LNCAP (cell line): ENCODE measurements around the gene LACRT.
A peak's percentile ranks its signal among the peaks of the same experiment; 100 is the strongest.

Experiments
- CTCF ChIP-seq: fragments of 450-650 bp; IDR thresholded peaks from 2 replicates; pipeline ENCODE4 v1.5.1; 2017; ENCODE audit warnings: mild to moderate bottlenecking

The LACRT gene, protein sequence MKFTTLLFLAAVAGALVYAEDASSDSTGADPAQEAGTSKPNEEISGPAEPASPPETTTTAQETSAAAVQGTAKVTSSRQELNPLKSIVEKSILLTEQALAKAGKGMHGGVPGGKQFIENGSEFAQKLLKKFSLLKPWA

DNA sequence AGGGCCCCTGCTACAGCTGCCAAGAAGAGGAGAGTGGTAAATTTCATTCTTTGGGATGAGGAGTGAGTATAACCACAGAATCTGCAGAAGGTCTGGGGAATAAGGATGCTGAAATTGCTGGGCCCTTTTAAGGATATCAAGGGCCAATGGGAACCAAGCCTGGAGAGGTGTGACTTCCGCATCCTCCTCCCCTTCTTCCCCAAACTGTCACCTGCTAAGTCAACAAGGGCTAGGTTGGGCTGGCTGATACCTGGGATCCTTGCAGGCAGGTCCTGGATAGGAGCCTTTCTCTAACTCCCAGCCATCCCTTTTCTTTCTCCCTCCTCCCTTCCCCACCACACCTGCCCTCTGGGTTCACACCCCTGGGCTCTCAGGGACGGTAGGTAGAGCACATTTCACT, at the start of gene LACRT:
LACRT (minus strand) TSS at position 101 of the 400 bp plus-strand sequence; CDS start at position 47, 54 bp downstream.
- TF ChIP-seq CTCF, result no peak

DNA sequence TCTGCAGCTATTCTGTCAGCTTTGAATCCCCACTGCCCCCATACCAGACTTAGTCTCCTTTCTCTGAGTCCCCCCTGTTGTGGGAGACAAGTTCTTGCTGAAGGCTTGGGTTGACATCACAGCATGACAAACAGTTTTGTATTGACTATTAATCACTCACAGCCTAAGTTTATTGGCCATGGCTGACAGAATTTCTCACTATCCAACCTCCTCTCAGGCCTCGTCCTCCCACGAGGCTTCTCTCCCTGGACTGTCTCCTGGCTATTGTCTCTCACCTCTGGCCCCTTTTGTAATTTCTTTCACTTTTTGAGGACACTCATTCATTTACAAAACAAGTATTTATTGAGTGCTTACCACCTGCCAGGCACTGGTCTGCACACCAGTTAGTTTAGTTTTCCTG, 48.7 kb upstream of the LACRT start:
- TF ChIP-seq CTCF, result no peak

DNA sequence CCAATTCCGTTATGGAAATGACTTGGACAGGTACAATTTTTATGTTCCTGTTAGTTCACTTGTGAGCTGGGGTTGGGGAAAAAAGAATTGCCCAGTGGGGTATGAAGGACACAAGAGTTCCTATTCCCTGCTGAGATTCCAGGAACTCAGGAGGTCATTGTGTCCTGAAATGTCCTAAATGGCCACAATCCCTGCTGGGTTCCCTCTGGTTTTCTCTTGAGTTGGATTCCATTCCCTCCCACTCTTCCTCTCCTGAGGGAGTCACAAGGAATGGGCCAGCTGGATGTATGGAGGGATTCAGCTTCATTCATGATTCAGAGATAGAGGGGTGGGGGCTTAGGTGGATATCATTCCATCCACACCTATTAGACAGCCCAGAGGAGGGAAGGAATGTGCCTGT, 48.0 kb upstream of the LACRT start:
- TF ChIP-seq CTCF, result no peak

- peak; percentile 57 for TF ChIP-seq CTCF
Observed at GRCh38 chr12:54680374-54680773, 45.7 kb upstream of the LACRT start.

DNA sequence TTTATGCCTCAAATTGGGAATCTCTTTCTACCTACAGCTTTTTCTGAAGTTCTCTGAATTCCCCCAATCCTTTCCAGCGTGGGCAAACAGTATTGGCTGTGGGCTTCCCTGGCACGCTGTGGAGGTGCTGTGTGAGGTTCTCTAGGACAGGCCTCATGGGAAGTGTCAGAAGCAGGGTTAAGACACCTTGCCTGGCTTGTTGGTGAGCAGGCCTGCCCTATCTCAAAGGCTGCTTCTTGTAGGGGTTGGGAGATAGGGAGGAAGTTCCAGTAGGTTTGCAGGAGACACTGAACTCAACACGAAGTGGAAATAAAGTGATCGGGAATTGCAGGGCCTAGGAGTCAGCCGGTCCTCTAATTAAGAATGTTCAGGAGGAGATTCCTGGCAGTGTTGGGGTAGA, 43.4 kb upstream of the LACRT start:
- TF ChIP-seq CTCF, result no peak

DNA sequence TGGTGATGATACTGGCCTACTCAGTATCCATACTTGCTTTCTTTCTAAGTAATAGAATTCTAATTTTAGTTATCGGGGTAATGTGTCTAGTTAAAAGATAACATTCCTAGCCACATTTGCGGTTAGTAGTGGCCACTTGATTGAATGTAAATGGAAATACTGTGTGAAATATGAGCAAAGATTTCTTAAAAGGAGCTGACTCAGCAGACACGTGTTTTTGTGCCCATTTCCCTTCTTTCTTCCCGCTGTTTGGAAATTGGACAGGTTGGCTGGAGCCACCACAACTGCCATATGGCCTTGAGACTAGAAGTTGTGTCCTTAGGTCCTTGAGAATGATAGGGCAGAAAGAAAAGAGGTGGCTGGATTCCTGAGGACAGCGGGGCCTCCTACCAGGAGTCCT, 33.2 kb upstream of the LACRT start:
- no peak for TF ChIP-seq CTCF

GRCh38 chr12:54666008-54666407, 31.3 kb upstream of the LACRT start:
- no peak for TF ChIP-seq CTCF

DNA sequence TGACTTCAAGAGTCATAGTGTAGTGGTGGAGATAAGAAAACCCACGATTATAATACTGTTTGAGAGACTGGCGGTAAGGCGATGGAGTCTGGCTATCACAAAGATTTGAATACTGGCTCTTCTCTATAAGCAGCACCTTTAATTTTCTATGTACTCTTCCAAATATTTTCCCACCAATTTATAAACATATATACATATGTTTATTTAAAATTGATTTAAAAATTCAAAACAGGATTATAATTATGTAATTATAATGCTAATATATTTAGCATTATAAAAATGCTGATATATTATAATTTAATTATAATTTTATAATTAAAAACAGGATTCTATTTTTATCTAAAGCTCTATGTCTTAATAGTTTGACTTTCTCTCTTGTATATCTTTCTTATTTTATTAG, 28.9 kb upstream of the LACRT start:
- TF ChIP-seq CTCF, result no peak
